ENCODE measurements around the gene DDX52.

DDX52 gene

GRCh38 chr17:37574427-37574826 lies 68.8 kb downstream of the DDX52 start:
- DNase-seq, result no peak

DNA sequence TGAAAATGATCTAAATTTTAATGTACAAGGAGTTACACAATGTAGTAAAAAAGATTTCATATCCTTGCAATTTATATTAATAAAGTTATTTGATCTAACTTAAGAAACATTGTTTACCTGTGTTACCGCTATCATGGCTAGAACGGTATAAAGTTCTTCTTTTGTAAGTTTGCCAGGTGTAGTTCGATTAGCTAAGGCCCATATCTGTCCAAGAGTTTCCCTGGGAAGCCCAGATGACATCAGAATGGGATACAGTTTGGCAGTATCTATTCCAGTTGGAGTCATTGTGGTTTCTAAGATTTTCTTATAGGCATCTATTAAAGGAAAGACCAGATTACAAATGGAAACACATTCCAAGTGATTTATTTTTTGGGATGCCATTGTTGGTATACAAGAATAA lies 71.6 kb downstream of the DDX52 start:
- DNase-seq, result no peak

- no peak for DNase-seq
Observed at GRCh38 chr17:37570527-37571093, 72.6 kb downstream of the DDX52 start.

DNA sequence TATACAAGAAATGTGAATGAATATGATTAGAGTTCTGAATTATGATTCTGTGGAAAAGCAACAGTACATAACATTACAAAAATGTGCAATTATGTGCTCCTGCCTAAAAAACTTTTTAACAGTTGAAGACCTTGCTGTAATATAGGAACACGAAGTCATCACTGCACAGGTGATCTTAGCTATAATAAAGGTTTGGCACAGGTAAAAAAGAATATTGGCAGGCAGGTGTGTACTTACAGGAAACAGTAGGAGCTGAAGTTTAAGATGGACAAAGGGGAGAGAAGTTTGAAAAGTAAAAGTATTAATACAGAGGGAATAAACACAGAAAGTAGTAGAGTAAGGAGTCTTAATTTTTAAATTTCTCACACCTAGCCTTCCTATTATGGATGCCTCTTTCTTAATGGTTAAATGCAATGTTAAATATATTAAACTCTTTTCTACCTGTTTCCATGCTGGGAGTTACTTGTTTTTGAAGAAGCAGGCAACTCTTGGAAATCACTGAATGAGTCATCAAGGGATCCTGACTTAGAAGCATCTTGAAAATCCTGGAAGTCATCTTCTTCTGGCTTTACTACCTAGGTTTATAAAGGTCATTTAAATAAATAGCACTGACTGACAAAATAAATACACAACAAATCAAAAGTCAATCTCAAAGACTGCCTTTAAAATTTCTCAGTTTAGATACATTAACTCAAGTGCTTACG lies 74.7 kb downstream of the DDX52 start:
- no peak for DNase-seq

DNA sequence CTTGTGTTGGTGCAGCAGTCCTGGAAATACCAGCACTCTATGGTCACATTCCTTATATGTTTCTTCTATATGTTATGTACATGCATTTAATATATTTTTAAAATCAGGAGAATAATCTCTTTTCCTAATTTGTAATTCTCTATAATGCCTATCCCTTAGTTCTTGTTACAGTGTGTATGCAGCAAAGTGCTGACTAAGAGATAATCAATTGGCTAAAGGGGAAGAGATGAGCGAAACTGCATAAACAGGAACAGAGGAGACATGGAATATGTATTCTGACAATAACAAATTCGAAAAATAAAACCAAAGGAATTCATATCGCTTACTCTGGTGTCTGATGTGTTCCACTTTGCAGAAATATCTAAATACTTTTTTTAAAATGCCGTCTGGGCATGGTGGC lies 75.7 kb downstream of the DDX52 start:
- DNase-seq, result no peak

DNA sequence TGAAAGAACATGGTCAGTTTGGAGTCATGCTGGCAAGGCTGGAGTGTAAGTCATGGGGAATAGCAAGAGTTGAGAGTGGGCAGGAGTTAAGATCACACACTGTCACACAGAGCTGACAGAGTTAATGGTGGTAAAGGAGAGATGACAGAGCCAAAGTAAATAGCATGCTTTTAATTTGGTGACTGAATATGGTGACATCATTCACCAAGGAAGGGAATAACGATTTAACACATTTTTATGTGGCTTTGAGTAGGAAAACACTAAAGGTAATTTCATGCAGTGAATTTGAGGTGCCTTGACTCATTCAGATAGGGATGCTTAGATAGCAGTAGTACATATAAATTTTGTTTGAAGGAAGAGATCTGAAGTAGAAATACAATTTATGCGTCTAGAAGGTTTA lies 76.1 kb downstream of the DDX52 start:
- no peak for DNase-seq

DNA sequence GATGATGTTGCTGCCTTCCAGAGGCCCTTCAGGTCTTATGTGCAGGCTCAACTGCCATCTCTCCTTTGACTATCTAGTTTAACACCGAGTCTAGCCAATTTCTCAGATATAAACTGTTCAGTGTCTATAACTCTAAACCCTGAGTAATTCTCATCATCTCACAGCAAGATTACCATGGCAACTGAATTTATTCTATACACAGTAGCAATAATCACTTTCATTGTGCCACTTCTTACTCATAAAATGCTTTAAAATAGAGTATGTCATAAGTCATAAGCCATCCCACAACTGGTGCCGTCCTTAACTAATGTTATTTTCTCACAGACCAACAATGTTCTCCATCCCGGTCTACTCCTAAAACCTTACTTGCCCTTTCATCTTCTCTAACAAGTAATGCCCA lies 79.0 kb downstream of the DDX52 start:
- DNase-seq, result no peak

DNA sequence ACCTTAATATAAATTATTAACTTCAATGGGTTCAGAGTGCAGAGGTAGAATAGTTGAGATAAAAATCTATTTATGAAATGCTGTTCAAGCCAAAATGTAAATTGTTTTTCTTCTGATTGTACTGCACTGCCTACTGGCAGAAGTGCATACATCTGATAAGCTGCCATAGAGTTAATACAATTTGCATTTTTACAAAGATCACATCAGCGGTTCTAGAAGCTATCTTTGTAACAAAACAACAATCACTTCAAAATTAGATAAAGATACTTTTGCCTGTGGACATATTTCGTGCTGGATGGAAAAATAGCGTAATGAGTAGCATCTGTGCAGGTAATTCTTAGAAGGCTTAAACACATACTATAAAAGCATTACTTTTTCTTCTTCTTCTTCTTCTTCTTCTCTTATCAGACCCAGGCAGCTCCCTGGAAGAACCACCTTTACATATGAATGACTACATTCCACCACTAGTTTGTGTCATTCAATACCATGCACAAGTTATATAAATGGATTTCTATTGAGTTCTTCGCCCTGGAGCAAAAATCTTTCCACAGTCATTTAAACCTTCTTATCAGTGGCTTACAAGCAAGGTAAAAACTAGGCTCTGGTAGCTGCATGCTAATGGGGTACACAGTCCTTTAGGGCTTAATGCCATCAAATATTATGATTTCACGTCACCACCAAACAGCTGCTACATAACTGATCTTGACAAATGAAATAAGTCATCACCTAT lies 81.1 kb downstream of the DDX52 start:
- no peak for DNase-seq

All from T-helper 9 cell (primary cell).